DLD1 (cell line): ENCODE results near the gene MAPK8IP3.

Experiments used
- in situ Hi-C: cut with HindIII; loops from 2 replicates; pipeline ENCODE4 v1.10.0; 2017; ENCODE audit warnings: low sequenced_read_pairs

The MAPK8IP3 gene

GRCh38 chr16:1758923-1759322 lies 52.9 kb downstream of the MAPK8IP3 start:
- in situ Hi-C loops = no loop called here

DNA sequence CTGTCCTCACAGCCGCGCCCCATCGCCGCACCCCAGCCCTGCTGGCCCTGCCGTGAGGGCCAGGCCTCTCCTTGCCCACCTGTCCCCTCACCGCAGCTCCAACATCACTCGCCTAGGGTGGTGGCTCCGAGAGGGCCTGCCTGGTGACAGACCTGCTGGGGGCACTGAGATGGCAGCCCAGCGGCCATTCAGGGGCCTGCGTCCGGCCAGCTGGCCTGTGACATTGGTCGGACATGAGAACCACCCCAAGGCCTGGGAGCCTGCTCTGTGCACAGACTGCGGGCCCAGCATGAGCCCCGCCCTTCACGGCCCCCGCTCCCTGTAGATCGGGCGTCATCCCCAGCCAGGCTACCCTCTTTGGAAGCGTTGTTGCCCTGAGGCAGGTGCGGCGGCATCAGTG lies 53.5 kb downstream of the MAPK8IP3 start:
- in situ Hi-C loops = no loop called here

- in situ Hi-C loops = no loop called here
Measured at GRCh38 chr16:1760911-1761310, 54.9 kb downstream of the MAPK8IP3 start.

DNA sequence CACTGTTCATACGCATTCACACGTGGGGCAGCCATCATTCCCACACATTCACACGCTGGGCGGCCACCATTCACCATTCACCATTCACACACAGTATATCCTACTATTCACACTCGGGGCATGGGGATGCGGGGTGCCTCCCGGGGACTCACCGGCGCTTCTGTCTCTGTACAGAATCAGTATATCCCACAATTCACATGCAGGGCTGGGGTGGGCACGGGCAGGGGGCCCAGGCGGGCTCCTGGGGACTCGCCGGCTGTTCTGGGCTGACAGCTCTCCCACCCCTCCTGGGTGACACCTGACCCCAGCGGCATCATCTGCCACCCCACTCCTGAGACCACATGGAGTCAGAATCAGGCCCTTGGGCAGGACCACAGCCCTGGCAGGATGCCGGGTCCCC lies 55.8 kb downstream of the MAPK8IP3 start:
- in situ Hi-C loops = no loop called here

GRCh38 chr16:1762196-1762878 lies 56.3 kb downstream of the MAPK8IP3 start:
- in situ Hi-C loops = no loop called here

DNA sequence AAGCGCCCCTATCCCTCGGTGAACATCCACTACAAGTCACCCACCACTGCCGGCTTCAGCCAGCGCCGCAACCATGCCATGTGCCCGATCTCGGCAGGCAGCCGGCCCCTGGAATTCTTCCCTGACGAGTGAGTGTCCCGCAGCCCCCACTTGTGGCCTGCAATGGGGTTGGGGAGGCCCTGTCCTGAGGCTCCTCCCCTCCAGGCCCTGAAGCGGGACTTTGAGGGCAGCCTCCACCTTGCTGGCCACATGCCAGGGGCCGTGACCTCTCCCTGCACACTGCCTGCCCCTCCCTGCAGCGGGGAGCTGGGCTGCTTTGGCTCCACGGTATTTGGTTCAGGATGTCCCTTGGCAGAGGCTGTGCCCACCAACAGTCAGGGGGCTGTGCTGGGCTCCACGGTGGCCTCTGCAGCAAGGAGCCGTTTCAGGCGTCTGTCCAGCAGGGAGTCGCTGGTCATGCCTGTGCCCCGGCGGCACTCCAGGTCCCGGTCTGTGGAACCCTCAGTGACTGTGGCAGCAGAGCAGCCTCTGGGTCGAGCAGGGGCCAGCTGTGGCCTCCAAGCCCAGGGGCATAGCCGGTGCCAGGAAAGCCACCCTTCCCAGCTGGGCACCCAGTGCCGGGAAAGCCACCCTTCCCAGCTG lies 57.0 kb downstream of the MAPK8IP3 start:
- in situ Hi-C loops = no loop called here

DNA sequence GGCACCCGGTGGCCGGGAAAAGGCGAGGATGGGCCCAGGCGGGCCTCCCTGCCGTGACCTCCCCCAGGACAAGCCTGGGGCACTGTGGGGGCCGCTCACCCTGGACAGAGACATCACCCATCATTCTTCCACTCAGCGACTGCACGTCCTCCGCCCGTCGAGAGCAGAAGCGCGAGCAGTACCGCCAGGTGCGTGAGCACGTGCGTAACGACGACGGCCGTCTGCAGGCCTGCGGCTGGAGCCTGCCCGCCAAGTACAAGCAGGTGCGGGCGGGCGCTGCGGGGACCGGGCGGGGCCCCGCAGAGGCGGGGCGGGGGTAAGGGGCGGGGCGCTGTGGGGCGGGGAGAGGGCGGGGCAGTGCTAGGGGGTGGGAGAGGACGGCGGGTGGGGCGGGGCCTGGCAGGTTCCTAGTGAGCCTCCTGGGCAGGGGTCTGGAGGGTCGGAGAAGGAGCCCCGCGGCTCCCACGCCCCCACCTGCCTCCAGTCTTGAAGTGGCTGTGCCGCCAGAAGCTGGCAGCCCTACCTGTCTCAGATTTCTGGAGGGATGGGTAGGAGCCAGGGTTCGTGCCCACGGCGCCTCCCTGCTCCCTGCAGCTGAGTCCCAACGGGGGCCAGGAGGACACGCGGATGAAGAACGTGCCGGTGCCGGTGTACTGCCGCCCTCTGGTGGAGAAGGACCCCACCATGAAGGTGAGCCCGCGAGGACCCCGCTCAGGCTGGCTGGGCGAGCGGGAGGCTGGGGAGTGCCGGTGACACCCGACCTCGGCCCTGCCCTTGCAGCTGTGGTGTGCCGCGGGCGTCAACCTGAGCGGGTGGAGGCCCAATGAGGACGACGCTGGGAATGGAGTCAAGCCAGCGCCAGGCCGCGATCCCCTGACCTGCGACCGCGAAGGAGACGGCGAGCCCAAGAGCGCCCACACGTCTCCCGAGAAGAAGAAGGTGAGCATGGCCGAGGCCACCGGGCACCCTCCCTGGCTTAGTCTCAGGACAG lies 57.8 kb downstream of the MAPK8IP3 start:
- in situ Hi-C loops = no loop called here

- in situ Hi-C loops = no loop called here
Measured at GRCh38 chr16:1764971-1765370, 59.0 kb downstream of the MAPK8IP3 start.

GRCh38 chr16:1765826-1766225 lies 59.8 kb downstream of the MAPK8IP3 start:
- in situ Hi-C loops = no loop called here

GRCh38 chr16:1766231-1766630 lies 60.2 kb downstream of the MAPK8IP3 start:
- in situ Hi-C loops = no loop called here

GRCh38 chr16:1766701-1767100 lies 60.7 kb downstream of the MAPK8IP3 start:
- in situ Hi-C loops = no loop called here

GRCh38 chr16:1767116-1767994 lies 61.4 kb downstream of the MAPK8IP3 start:
- in situ Hi-C loops = no loop called here

DNA sequence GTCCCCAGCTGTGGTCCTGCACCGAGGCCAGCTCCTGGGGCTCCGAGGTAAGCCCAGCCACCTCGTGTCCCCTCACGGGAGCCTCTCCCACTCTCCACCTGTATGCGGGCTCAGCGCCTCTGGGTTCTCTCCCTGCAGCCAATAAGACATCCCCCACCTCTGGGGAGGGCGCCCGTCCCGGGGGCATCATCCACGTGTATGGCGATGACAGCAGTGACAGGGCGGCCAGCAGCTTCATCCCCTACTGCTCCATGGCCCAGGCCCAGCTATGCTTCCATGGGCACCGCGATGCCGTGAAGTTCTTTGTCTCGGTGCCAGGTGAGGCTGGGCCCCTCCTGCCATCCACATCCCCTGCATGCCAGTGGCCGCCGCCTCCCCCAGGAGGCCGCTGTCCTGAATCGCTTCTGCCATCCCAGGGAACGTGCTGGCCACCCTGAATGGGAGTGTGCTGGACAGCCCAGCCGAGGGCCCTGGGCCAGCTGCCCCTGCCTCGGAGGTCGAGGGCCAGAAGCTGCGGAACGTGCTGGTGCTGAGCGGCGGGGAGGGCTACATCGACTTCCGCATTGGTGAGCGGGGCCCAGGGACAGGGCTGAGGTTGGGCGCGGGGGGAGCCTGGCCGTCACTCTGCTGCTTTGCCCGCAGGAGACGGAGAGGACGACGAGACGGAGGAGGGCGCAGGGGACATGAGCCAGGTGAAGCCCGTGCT lies 62.2 kb downstream of the MAPK8IP3 start:
- in situ Hi-C loops = no loop called here

- in situ Hi-C loops = no loop called here
Measured at GRCh38 chr16:1768767-1769401, 62.9 kb downstream of the MAPK8IP3 start.

GRCh38 chr16:1769402-1770300 lies 63.7 kb downstream of the MAPK8IP3 start:
- in situ Hi-C loops = no loop called here

GRCh38 chr16:1770328-1771187 lies 64.6 kb downstream of the MAPK8IP3 start:
- in situ Hi-C loops = no loop called here

DNA sequence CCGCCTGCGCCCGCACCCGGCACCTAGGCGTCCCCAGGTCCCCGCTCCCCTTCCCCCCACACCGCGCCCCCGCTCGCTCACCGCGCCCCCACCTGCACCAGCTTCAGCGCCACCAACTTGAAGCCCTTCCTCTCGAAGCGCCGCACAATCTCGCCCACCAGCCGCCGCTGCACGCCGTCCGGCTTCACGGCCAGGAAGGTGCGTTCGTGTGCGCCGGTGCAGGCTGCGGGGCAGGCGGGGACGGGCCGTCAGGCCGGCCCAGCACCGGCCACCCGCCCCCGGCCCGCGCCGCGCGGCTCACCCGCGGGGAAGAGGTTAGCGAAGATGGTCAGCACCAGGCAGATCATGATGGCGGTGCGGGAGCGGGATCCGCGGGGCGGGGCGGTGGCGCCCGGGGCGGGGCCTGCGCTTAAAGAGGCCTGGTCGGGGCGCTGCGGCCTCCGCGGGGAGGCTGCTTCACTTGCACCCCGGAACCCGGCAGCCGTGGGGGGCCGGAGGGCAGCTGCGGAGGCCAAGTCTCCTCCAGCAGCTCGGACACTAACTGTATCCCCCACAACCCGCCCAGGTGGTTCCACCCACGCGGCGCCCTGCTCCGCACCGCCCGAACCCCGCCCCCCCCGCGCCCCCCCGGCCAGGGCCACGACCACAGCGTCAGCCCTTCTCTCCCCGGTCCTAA lies 65.3 kb downstream of the MAPK8IP3 start, which contains the start of gene NME3:
Gene NME3 (minus strand): TSS at position 356 of the 676 bp plus-strand sequence. CDS start 9 bp downstream, at position 347.
- in situ Hi-C loops = no loop called here
